ENCODE results near the gene CNTNAP3.
"Not testable (repeated sequence)": the region's sequence is repeated elsewhere in the genome, so short reads cannot be mapped to it uniquely, and the experiment has no call there.

DNA sequence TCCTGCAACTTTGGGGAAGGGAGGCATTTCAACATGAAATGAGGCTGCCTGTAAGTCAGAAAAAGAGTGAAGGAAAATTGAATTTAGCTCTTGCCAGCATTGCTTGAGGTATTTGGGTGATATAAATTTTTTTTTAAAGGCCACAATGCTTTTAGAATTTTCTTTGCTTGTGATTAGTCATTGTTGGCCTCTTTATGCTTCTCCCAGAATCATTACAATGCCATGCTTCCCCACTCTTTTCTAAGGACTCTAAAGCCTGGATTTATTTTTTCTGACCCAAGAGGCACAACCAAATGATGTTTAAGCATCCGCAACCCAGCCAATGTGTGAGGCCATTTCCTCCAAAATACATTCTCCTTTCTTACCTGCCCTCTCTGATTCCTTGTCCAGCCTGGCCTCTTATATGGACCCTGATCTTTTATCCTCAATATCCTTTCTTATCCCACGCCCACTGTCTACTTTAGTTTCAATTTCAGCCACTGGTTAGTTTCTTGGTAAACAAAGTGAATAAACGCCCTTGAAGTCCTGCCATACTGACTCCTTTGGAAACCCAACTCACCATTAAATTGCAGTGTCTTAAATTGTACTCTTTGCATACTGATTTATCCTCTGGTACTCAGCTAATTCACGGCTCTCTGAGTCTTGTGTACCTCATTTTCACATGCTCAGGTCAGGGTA is 261.9 kb downstream of the CNTNAP3 start:
- TF ChIP-seq, protein P1, sequence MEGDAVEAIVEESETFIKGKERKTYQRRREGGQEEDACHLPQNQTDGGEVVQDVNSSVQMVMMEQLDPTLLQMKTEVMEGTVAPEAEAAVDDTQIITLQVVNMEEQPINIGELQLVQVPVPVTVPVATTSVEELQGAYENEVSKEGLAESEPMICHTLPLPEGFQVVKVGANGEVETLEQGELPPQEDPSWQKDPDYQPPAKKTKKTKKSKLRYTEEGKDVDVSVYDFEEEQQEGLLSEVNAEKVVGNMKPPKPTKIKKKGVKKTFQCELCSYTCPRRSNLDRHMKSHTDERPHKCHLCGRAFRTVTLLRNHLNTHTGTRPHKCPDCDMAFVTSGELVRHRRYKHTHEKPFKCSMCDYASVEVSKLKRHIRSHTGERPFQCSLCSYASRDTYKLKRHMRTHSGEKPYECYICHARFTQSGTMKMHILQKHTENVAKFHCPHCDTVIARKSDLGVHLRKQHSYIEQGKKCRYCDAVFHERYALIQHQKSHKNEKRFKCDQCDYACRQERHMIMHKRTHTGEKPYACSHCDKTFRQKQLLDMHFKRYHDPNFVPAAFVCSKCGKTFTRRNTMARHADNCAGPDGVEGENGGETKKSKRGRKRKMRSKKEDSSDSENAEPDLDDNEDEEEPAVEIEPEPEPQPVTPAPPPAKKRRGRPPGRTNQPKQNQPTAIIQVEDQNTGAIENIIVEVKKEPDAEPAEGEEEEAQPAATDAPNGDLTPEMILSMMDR (IDR thresholded peaks at IDR 0.05) = not testable (repeated sequence)
- TF ChIP-seq POLR2A, EP300 (IDR thresholded peaks at IDR 0.05): not testable (repeated sequence)
